GM18951 (cell line): ENCODE data around the gene NAV2.

Source experiments
- POLR2A ChIP-seq: IDR thresholded peaks from 4 replicates; pipeline ENCODE4 v1.6.1; 2011; ENCODE audit warnings: mild to moderate bottlenecking; ENCODE audit not compliant: insufficient read length, insufficient read depth; ENCODE audit errors: extremely low read depth
- in situ Hi-C: fragments of 300-500 bp; cut with MboI; formaldehyde crosslinking; loops from one replicate; pipeline ENCODE4 v1.12.0; 2022; ENCODE audit warnings: low sequenced_read_pairs, mixed read lengths, inconsistent platforms; ENCODE audit not compliant: unreplicated experiment

The NAV2 gene

GRCh38 chr11:19774817-19775580 lies 62.4 kb downstream of the NAV2 start:
- in situ Hi-C loops: no loop called here
- TF ChIP-seq POLR2A: no peak

- no peak for TF ChIP-seq POLR2A
- in situ Hi-C loops: no loop called here
Measured at GRCh38 chr11:19775622-19776021, 63.0 kb downstream of the NAV2 start.

GRCh38 chr11:19777039-19777376 lies 64.4 kb downstream of the NAV2 start:
- in situ Hi-C loops: no loop called here
- TF ChIP-seq POLR2A: no peak

DNA sequence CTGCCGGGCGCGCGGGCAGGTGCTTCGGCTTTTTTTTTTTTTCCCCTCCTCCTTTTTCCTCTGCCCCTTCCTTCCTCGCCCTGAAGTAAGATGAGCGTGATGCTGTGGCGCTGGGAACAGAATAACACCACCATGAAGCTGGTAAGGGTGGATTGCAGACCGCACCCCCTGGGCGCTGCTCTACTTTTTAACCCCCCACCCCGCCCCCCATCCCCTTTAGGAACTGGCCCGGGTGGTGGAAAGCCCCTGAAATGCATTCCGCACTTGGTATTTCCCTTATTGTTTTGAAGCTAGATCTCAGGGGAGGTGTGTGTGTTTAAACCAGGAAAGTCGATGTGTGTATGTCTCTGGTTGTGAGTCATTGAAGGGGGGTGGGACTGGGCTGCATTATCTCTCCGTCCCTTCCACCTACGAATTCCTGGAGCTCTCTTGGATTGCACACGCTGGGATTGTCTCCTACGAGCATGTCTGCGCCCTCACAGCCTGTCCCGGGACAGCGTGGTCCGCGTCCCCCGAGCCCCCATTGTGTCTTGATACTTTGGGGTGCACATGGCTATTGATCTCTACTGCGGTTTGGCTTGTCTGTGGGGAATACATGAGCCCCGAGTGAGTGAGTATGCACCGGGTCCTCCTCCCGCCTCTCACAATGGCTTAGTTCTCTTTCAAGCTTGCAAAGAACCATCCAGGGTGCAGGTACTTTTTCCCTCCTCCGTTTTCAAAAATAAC lies 64.9 kb downstream of the NAV2 start:
- in situ Hi-C loops: no loop called here
- TF ChIP-seq POLR2A: no peak

GRCh38 chr11:19779740-19780139 lies 67.1 kb downstream of the NAV2 start:
- no peak for TF ChIP-seq POLR2A
- in situ Hi-C loops: no loop called here

GRCh38 chr11:19781351-19781750 lies 68.7 kb downstream of the NAV2 start:
- in situ Hi-C loops: no loop called here
- TF ChIP-seq POLR2A: no peak

GRCh38 chr11:19785265-19785664 lies 72.6 kb downstream of the NAV2 start:
- TF ChIP-seq POLR2A: no peak
- in situ Hi-C loops: no loop called here

GRCh38 chr11:19786644-19787043 lies 74.0 kb downstream of the NAV2 start:
- no peak for TF ChIP-seq POLR2A
- in situ Hi-C loops: no loop called here

DNA sequence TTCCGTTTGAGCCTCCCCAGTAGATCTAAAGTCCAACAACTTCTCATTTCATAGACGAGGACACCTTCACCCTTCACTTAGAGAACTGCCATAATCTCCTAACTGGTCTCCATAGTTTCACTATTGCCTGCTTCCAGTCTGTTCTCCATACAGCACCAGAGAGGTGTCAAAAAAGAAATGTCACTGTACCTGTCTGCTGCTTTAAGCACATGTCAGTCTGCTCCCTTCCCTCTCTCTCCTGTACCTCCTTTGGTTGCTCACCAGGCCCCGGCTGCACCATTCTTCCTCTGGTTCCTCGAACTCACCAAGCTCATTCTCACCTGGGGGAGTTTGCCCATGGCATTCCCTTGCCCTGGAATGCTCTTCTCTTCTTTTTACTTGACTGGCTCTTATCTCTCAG lies 75.8 kb downstream of the NAV2 start:
- TF ChIP-seq POLR2A: no peak
- in situ Hi-C loops: no loop called here

- in situ Hi-C loops: no loop called here
Measured at GRCh38 chr11:19789245-19789644, 76.6 kb downstream of the NAV2 start.

GRCh38 chr11:19789835-19790710 lies 77.4 kb downstream of the NAV2 start:
- no peak for TF ChIP-seq POLR2A

More at GRCh38 chr11:19789245-19789644, 76.6 kb downstream of the NAV2 start:
- no peak for TF ChIP-seq POLR2A

DNA sequence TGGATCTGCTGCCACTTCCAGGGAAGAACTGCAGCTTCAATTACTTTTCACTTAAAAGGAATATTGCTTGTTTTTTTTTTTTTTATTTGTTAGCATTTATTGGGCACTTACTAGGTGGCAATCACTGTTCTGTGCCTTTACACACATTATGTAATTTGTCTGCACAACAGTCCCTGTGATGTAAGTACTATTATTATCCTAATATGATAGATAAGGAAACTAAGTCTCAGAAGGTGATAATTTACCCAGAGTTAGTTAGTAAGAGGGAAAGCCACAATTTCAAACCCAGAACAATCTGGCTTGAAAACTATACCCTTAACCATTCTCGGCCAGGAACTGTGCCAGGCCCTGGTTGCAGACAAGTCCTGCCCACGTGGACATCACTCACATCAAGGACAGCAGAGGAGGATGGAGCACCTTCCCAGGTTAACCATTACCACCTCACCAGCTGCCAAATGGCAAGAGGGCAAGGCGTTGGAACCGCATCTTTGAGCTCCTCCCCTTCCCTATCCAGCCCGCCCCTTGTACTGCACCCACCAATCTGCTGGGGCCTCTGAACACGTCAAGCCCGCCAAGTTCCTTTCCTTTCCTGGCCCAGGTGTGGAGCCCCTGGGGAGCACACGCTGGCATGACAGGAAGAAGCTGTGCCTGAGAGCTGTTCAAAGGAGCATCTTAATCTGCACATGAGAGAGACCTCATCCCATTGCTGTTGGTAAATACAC lies 78.4 kb downstream of the NAV2 start:
- in situ Hi-C loops: no loop called here

More at GRCh38 chr11:19789835-19790710, 77.4 kb downstream of the NAV2 start:
- in situ Hi-C loops: no loop called here

GRCh38 chr11:19792510-19792909 lies 79.9 kb downstream of the NAV2 start:
- in situ Hi-C loops: no loop called here
- no peak for TF ChIP-seq POLR2A

More for the DNA sequence above, 78.4 kb downstream of the NAV2 start:
- no peak for TF ChIP-seq POLR2A
